SK-N-MC (cell line): ENCODE results near the gene DRP2.

Experiments used
- DNase-seq: peaks from one replicate; pipeline ENCODE4 v3.0.0-alpha.2; 2011; ENCODE audit warnings: low read depth, low spot score
- H3K27ac ChIP-seq: fragments of 200-600 bp; sonication (generic); 2 replicates; pipeline ENCODE4 v1.5.1; 2016; ENCODE audit warnings: mixed run types
- H3K36me3 ChIP-seq: fragments of 200-600 bp; sonication (generic); 2 replicates; pipeline ENCODE4 v1.6.1; 2017; ENCODE audit warnings: antibody characterized with exemption, low read length, mixed read lengths; ENCODE audit not compliant: insufficient read depth
- H3K4me3 ChIP-seq: fragments of 200-600 bp; sonication (generic); 2 replicates; pipeline ENCODE4 v1.5.1; 2016
- H3K9ac ChIP-seq: fragments of 200-600 bp; sonication (generic); 2 replicates; pipeline ENCODE4 v1.8.0; 2017; ENCODE audit warnings: mixed run types, mixed read lengths; ENCODE audit not compliant: insufficient read length
- H3K9me3 ChIP-seq: fragments of 200-600 bp; sonication (generic); 2 replicates; pipeline ENCODE4 v1.6.1; 2017; ENCODE audit warnings: low read depth, mild to moderate bottlenecking, antibody characterized with exemption, low read length, moderate library complexity, mixed read lengths
- EZH2 ChIP-seq: fragments of 200-600 bp; sonication (generic); IDR thresholded peaks from one replicate; pipeline ENCODE4 v1.6.1; 2017; ENCODE audit warnings: antibody characterized with exemption
- FOXP2 ChIP-seq: optimal IDR thresholded peaks from 2 replicates; pipeline ENCODE3; 2011; ENCODE audit warnings: mild to moderate bottlenecking, moderate library complexity; ENCODE audit not compliant: insufficient read depth; ENCODE audit errors: extremely low read length, control extremely low read depth
- POLR2AphosphoS5 ChIP-seq: IDR thresholded peaks from 2 replicates; pipeline ENCODE4 v1.6.1; 2012; ENCODE audit warnings: mild to moderate bottlenecking, low read depth, low read length, borderline replicate concordance

Gene DRP2

DNA sequence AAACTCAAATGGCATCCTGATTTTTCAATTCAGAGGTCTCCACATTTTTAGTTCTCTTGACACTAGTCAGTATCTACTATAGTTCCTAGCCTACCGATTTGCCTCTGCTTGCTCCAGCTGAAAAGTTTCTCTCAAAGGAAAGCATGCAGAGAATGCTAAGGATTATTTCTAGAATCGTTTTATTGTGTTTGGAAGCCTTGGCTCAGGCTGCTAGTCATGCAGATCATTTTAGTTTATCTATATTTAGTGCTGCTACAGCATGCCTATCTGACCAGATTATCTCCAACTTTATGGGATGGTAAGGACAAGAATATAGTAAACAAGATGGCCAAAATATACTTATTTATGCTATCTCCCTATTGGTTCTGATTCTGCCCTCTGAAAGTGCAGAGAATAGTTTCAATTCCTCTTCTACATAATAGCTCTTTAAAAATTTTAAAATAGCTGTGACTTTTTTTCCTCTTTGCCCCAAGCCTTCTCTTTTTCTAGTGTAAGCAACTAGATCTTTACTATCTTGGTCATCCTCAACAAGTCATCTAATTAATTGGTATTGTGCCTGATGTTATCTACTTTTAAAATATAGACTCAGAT is 15.7 kb upstream of the DRP2 start:
- no peak overlapping the region for H3K4me3 ChIP-seq
- no peak for DNase-seq
- no peaks in the 10 kb centered on the region for H3K9me3 ChIP-seq
- TF ChIP-seq EZH2 = no peak
- no peak for TF ChIP-seq FOXP2
- TF ChIP-seq POLR2AphosphoS5 = no peak
- H3K27ac ChIP-seq = no peak overlapping the region
- H3K36me3 ChIP-seq = no peaks in the 10 kb centered on the region
- H3K9ac ChIP-seq = no peak overlapping the region

DNA sequence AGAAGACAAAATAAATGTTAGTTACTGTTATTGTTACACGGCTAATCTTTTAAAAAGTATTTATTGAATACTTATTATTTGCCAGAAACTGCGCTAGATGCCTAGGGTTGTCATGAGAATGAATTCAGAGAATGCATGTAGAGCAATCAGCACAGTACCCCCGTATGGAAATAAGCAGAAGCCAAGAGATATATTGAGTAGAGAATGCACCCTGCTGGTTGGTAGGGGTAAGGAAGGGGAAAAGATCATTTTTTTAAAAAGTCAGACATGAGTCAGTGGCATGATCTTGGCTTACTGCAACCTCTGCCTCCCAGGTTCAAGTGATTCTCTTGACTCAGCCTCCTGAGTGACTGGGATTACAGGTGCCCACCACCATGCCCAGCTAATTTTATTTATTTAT is 13.1 kb upstream of the DRP2 start:
- H3K9ac ChIP-seq = no peak overlapping the region
- H3K36me3 ChIP-seq = no peaks in the 10 kb centered on the region
- H3K9me3 ChIP-seq = no peaks in the 10 kb centered on the region
- H3K4me3 ChIP-seq = no peak overlapping the region
- no peak for DNase-seq
- no peak overlapping the region for H3K27ac ChIP-seq
- TF ChIP-seq FOXP2 = no peak
- no peak for TF ChIP-seq POLR2AphosphoS5
- no peak for TF ChIP-seq EZH2

DNA sequence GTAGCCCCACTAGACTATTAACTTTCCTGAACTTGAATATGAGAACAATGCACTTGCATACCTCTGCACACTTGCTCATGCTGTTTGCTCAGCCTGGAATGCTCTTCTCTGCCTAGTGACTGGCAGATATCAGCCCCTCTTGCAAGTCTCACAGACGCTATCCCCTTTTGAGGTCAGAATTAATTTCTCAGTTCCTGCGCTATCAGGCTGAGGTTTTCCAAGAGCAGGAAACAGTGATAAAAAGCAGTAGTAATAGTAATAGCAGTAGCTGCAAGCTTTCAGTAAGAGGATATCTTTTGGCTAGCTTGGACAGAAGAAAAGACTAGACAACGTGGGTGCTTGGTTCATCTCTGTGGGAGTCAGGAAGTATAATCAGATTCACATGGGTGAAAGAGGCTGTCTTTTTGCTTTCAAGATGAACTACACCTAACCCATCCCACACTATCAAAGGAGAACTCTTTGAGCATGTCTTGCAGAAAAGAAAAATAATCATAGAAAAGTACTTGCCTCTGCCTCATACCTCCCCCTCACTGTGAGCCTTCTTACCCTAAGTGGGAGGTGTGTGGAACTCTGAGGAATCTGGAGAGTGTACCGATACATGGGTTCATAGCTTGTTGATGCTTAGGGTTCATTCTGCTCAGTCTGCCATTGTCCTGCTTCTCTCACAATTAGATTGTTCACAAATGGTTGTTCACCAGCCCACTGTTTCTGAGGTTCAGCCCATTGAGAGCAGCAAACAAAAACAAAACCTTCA is 11.3 kb upstream of the DRP2 start:
- no peaks in the 10 kb centered on the region for H3K36me3 ChIP-seq
- H3K9me3 ChIP-seq = no peaks in the 10 kb centered on the region
- DNase-seq = no peak
- TF ChIP-seq POLR2AphosphoS5 (no peak), FOXP2 (no peak), EZH2 (no peak)
- no peak overlapping the region for H3K4me3 ChIP-seq
- no peak overlapping the region for H3K27ac ChIP-seq
- no peak overlapping the region for H3K9ac ChIP-seq

DNA sequence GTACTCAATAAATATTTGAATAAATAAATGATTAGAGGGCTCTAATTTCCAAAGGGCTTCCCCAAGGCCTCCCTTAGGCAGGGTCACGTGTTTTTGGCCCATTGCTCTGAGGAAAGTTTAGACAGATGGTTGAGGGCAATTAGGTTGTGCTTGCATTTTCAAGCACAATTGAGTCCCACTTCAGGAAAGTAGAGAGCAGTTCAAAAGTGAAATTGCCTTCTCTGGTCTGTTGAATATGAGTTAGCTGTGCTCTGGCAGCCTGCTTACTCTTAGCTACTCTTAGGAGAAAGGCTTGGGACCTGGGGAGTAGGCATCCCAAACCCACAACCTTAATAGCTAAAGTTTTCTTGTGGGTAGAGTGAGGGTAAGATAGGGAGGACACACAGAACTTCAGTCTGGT is 9.0 kb upstream of the DRP2 start:
- no peak overlapping the region for H3K27ac ChIP-seq
- H3K36me3 ChIP-seq = no peaks in the 10 kb centered on the region
- H3K4me3 ChIP-seq = no peak overlapping the region
- TF ChIP-seq FOXP2 (no peak), POLR2AphosphoS5 (no peak), EZH2 (no peak)
- no peak for DNase-seq
- H3K9me3 ChIP-seq = no peaks in the 10 kb centered on the region
- no peak overlapping the region for H3K9ac ChIP-seq

DNA sequence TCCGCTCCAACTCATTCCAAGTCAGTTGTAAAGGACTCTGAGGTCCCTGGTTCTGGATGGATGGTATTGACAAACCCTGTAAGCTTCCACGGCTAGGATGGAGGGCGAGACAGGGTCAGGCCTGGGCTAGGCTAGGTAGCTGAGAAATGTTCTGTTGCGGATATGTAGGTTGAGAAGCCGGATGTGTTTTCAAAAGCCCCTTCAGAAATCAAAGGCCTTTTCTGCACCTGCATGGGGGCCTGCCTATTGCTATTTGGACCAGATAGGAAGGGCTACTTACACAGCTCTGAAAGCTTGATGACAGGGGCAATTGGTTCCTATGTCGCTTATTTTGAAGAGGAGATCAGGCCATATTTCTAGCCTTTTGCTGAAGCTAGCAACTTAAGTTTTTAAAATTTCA is 1.9 kb upstream of the DRP2 start:
- H3K36me3 ChIP-seq = no peaks in the 10 kb centered on the region
- no peak overlapping the region for H3K9ac ChIP-seq
- H3K27ac ChIP-seq = no peak overlapping the region
- H3K9me3 ChIP-seq = no peaks in the 10 kb centered on the region
- TF ChIP-seq FOXP2 (no peak), POLR2AphosphoS5 (no peak), EZH2 (no peak)
- DNase-seq = no peak
- H3K4me3 ChIP-seq = no peak overlapping the region

DNA sequence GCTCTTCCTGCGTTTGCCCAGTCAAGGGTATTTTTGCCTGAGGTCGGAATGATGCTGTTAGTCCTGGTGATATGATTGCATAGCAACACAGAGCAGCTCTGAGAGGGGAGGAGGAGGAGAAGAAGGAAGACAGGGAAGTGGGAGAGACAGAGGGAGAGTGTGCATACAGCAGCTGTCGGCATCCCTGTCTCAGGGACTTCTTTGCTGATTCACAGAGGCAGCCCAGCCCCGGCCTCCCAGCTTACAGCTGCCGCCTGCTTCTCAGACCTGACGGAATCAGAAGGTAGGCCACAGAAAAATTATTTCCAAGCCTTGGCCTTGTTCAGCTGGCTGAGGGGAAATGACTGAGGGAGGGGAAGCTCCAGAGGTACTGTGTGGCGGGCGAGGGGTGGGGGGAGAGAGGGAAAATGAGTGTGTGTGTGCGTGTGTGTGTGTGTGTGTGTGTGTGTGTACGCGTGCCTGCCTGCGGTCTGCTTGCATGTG is 319 bp downstream of the DRP2 start:
- no peak for TF ChIP-seq POLR2AphosphoS5
- TF ChIP-seq FOXP2 = no peak
- no peak for TF ChIP-seq EZH2
- Histone ChIP-seq H3K4me3 (no peak overlapping the region), H3K9ac (no peak overlapping the region), H3K27ac (no peak overlapping the region), H3K9me3 (no peaks in the 10 kb centered on the region), H3K36me3 (no peaks in the 10 kb centered on the region)
- DNase-seq = no peak

DNA sequence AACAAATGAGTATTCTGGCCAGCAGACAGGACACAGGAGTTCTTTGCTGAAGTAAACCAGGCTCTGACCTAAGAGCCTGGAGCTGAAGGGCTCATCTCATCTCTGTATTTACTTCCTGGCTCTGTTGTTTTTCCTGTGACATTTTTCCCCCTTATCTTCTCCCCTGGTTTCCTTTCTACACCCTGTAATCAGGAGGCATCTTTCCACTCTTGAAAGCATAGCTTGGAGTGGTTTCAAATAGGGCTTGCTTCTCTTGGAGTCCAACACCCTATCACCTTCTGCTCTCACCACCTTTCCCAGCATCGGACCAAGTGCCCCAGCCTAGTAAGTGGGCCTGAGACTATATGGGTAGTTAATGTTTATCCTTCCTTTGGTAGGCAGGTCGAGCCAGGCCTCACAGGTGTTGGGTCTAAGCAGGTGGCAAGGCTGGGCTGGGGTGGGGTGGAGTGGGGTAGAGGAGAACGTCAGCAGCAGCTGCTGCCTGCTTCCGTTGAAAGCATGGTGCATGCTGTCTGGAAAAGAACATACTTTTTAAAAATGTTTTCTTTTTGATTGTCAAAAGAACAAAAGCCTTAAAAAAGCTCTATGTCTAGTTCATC is 1.2 kb downstream of the DRP2 start:
- no peaks in the 10 kb centered on the region for H3K9me3 ChIP-seq
- DNase-seq = no peak
- no peak overlapping the region for H3K9ac ChIP-seq
- no peaks in the 10 kb centered on the region for H3K36me3 ChIP-seq
- TF ChIP-seq FOXP2 (no peak), POLR2AphosphoS5 (no peak), EZH2 (no peak)
- H3K4me3 ChIP-seq = no peak overlapping the region
- no peak overlapping the region for H3K27ac ChIP-seq

DNA sequence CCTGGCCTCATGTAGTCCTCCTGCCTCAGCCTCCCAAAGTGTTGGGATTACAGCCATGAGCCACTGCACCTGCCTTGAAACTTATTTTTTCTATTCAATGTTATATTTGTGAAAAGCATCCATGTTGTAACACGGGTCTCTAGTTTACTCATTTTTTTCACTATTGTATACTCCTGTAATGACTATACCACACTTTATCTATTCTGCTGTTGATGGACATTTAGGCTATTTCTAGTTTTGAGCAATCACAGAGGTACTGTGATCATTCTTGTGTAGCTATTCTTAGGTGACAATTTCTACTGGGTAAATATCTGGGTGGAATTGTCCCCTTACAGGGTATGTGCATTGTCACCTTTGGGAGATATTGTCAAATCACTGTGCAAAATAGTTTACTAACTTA is 3.6 kb downstream of the DRP2 start:
- no peak for DNase-seq
- no peaks in the 10 kb centered on the region for H3K36me3 ChIP-seq
- TF ChIP-seq FOXP2 (no peak), POLR2AphosphoS5 (no peak), EZH2 (no peak)
- H3K9me3 ChIP-seq = no peaks in the 10 kb centered on the region
- H3K9ac ChIP-seq = no peak overlapping the region
- no peak overlapping the region for H3K4me3 ChIP-seq
- no peak overlapping the region for H3K27ac ChIP-seq
